ENCODE results near the gene GNS. TPM values are rescaled to one million over a fixed set of nuclear protein-coding genes. Genes with fewer than 3 reads are reported as not detected.

GNS gene
- total and polyA plus RNA-seq, 2 of the 13 experiments (the other 11 are each of a cell fraction or from before 2014, with no cell fraction given), result 49.8 to 51.0 TPM

GRCh38 chr12:64682572-64683277 lies 76.5 kb downstream of the GNS start:
- Histone ChIP-seq H3K27me3 (ENCODE audit: control insufficient read depth in 1 of 2, insufficient read depth in 2 of 2, low read length in 2 of 2) (no peaks in the 10 kb centered on the region), H3K79me2 (ENCODE audit: insufficient read depth, low read length) (peaks cover 23% of the 10 kb centered on the region), H3K4me3 (replicated peaks in 1 of 3; ENCODE audit: insufficient read depth in 1 of 3, low read depth in 2 of 3, low read length in 3 of 3) (no peak overlapping the region), H3K9ac (ENCODE audit: insufficient read depth, low read depth, low read length) (no peak overlapping the region), H3K4me2 (ENCODE audit: low read depth, low read length) (no peak overlapping the region), H4K20me1 (ENCODE audit: insufficient read depth, low read length) (no peaks in the 10 kb centered on the region), H3K27ac (ENCODE audit: extremely low read length, insufficient read depth, low read length) (no peak overlapping the region), H3K9me3 (ENCODE audit: low read length) (no peaks in the 10 kb centered on the region), H2AFZ (ENCODE audit: low read length) (no peak overlapping the region), H3K4me1 (ENCODE audit: insufficient read depth, low read length) (peaks cover 63% of the 10 kb centered on the region), H3K36me3 (replicated peaks in 1 of 2; ENCODE audit: control insufficient read depth in 1 of 2, insufficient read depth in 2 of 2, low read length in 2 of 2) (peaks cover 7 to 10% of the 10 kb centered on the region in 2 experiments; a peak in 4 of 5 replicates)
- in situ Hi-C loops (cut with HindIII; ENCODE audit: extremely low pct_ligation_motif_present, low pct_unique_long_range_greater_than_20kb), result no loop called here
- WGBS (ENCODE audit: low lambda C conversion rate), result 93% methylated on average over 6 of the region's 6 CpGs
- no TSS peak for BruUV-seq (replicated peaks)
- intact Hi-C loops (cut with micrococcal nuclease; ENCODE audit: unreplicated experiment), result no loop called here
- ChIA-PET CTCF (ENCODE audit: low intra/inter-chr PET ratio, low total read pairs) (no interaction called here), POLR2A (no interaction called here)
- DNase-seq (ENCODE audit: low spot score), result no peak
- FAIRE-seq, result no peak
- TF ChIP-seq MED8 (CRISPR knock-in tag; IDR thresholded peaks at IDR 0.05; ENCODE audit: insufficient replicate concordance), result no peak
- no peak for TF ChIP-seq ZNF549 (CRISPR knock-in tag; IDR thresholded peaks at IDR 0.05)
- no peak for TF ChIP-seq ZMYM4 (CRISPR knock-in tag; IDR thresholded peaks at IDR 0.05)
- no peak for TF ChIP-seq AGO1 (IDR thresholded peaks at IDR 0.05; ENCODE audit: low read depth, low read length, poor library complexity, severe bottlenecking)
- no peak for TF ChIP-seq ZNF557 (CRISPR knock-in tag; IDR thresholded peaks at IDR 0.05)
- no peak for ATAC-seq

- Histone ChIP-seq H3K4me2 (ENCODE audit: low read depth, low read length) (no peak overlapping the region), H3K27ac (ENCODE audit: extremely low read length, insufficient read depth, low read length) (no peak overlapping the region), H3K4me3 (replicated peaks in 1 of 3; ENCODE audit: insufficient read depth in 1 of 3, low read depth in 2 of 3, low read length in 3 of 3) (no peak overlapping the region), H3K36me3 (replicated peaks in 1 of 2; ENCODE audit: control insufficient read depth in 1 of 2, insufficient read depth in 2 of 2, low read length in 2 of 2) (peaks cover 7 to 10% of the 10 kb centered on the region in 2 experiments; a peak in 4 of 5 replicates), H4K20me1 (ENCODE audit: insufficient read depth, low read length) (peaks cover 3% of the 10 kb centered on the region; the same call in 1 of the 2 replicates), H2AFZ (ENCODE audit: low read length) (no peak overlapping the region), H3K9ac (ENCODE audit: insufficient read depth, low read depth, low read length) (no peak overlapping the region), H3K79me2 (ENCODE audit: insufficient read depth, low read length) (peaks cover 23% of the 10 kb centered on the region), H3K9me3 (ENCODE audit: low read length) (no peaks in the 10 kb centered on the region), H3K27me3 (ENCODE audit: control insufficient read depth in 1 of 2, insufficient read depth in 2 of 2, low read length in 2 of 2) (no peaks in the 10 kb centered on the region), H3K4me1 (ENCODE audit: insufficient read depth, low read length) (peaks cover 63% of the 10 kb centered on the region)
- 92% methylated on average over 5 of the region's 5 CpGs for WGBS (ENCODE audit: low lambda C conversion rate)
- ChIA-PET CTCF (ENCODE audit: low intra/inter-chr PET ratio, low total read pairs) (no interaction called here), POLR2A (no interaction called here)
- BruUV-seq (replicated peaks), result no TSS peak
- no peak for TF ChIP-seq YY1 (IDR thresholded peaks at IDR 0.05; ENCODE audit: insufficient read depth, insufficient replicate concordance, low read depth, low read length)
- no peak for TF ChIP-seq ZNF629 (CRISPR knock-in tag; conservative IDR thresholded peaks at IDR 0.05)
- TF ChIP-seq ZNF691 (CRISPR knock-in tag; IDR thresholded peaks at IDR 0.05; ENCODE audit: borderline replicate concordance, low read depth), result no peak
- TF ChIP-seq ZNF432 (CRISPR knock-in tag; IDR thresholded peaks at IDR 0.05; ENCODE audit: borderline replicate concordance), result no peak
- no peak for TF ChIP-seq SMYD3 (CRISPR knock-in tag; IDR thresholded peaks at IDR 0.05)
- no peak for TF ChIP-seq CCDC6 (CRISPR knock-in tag; IDR thresholded peaks at IDR 0.05)
- TF ChIP-seq NFYC (CRISPR knock-in tag; IDR thresholded peaks at IDR 0.05), result no peak
- ATAC-seq, result peak; percentile 26; the same call in 2 of the 3 replicates
- FAIRE-seq, result no peak
- no peak for DNase-seq (ENCODE audit: low spot score)
- in situ Hi-C loops (cut with HindIII; ENCODE audit: extremely low pct_ligation_motif_present, low pct_unique_long_range_greater_than_20kb) (no loop called here), intact Hi-C loops (cut with micrococcal nuclease; ENCODE audit: unreplicated experiment) (no loop called here)
Measured at GRCh38 chr12:64681200-64682052, 77.8 kb downstream of the GNS start.

Measured in HepG2 (cell line).